PC-3 (cell line): ENCODE measurements around the gene CD244. TPM values are rescaled to one million over a fixed set of nuclear protein-coding genes. Genes with fewer than 3 reads are reported as not detected.

Experiments used
- ATAC-seq: fragments of 200-7000 bp; cut with Tn5 transposase; 2 replicates; pipeline ENCODE4 v1.9.1; 2020; ENCODE audit warnings: mild to moderate bottlenecking, moderate library complexity
- BruUV-seq: library from RNA; stranded (reverse); fragments of 400-500 nt; replicated peaks from 2 replicates; lab custom pipeline; 2021; lab: Mats Ljungman, UMichigan
- CTCF ChIA-PET: fragments of 300-600 bp; sonication (Branson Sonifier 250); formaldehyde crosslinking; loops from one replicate; lab custom pipeline; 2022; ENCODE audit warnings: antibody characterized with exemption; lab: Charles Lee
- POLR2A ChIA-PET: fragments of 300-600 bp; sonication (Branson Sonifier 250); formaldehyde crosslinking; loops from one replicate; lab custom pipeline; 2022; ENCODE audit warnings: antibody characterized with exemption; ENCODE audit not compliant: unreplicated experiment; lab: Charles Lee
- DNase-seq: peaks from one replicate; pipeline ENCODE4 v3.0.0-alpha.2; 2015
- H2AFZ ChIP-seq: fragments of 300-600 bp; sonication (generic); 2 replicates; pipeline ENCODE4 v1.6.0; 2016; ENCODE audit warnings: antibody characterized with exemption, low read length
- H3F3A ChIP-seq: fragments of 300-600 bp; sonication (generic); one replicate; pipeline ENCODE4 v1.6.0; 2017; ENCODE audit warnings: antibody characterized with exemption, low read length, control low read depth, mild to moderate bottlenecking; ENCODE audit not compliant: unreplicated experiment
- H3K27ac ChIP-seq: fragments of 300-600 bp; sonication (generic); 2 replicates; pipeline ENCODE4 v1.5.1; 2016; ENCODE audit warnings: mild to moderate bottlenecking, low read length
- H3K27me3 ChIP-seq: fragments of 300-600 bp; sonication (generic); 2 replicates; pipeline ENCODE4 v1.6.1; 2016; ENCODE audit warnings: low read length, mixed read lengths
- H3K36me3 ChIP-seq: fragments of 300-600 bp; sonication (generic); 2 replicates; pipeline ENCODE4 v1.6.1; 2016; ENCODE audit warnings: low read depth, mixed run types, low read length, mixed read lengths
- H3K4me1 ChIP-seq: fragments of 300-600 bp; sonication (generic); 2 replicates; pipeline ENCODE4 v1.5.1; 2016; ENCODE audit warnings: low read length; ENCODE audit not compliant: insufficient read depth
- H3K4me2 ChIP-seq: fragments of 300-600 bp; sonication (generic); 2 replicates; pipeline ENCODE4 v1.6.0; 2016; ENCODE audit warnings: low read length
- H3K4me3 ChIP-seq: fragments of 300-600 bp; sonication (generic); 2 replicates; pipeline ENCODE4 v1.5.1; 2016; ENCODE audit warnings: mild to moderate bottlenecking, low read length, mixed read lengths
- H3K79me2 ChIP-seq: fragments of 300-600 bp; sonication (generic); 2 replicates; pipeline ENCODE4 v1.6.1; 2017; ENCODE audit warnings: low read length, mixed read lengths
- H3K9ac ChIP-seq: fragments of 300-600 bp; sonication (generic); 2 replicates; pipeline ENCODE4 v1.6.0; 2016; ENCODE audit warnings: mild to moderate bottlenecking, low read length
- H3K9me2 ChIP-seq: fragments of 300-600 bp; sonication (generic); replicated peaks from 2 replicates; pipeline ENCODE4 v1.6.1; 2016; ENCODE audit warnings: mixed run types, low read length, mixed read lengths
- H3K9me3 ChIP-seq: fragments of 300-600 bp; sonication (generic); 2 replicates; pipeline ENCODE4 v1.6.1; 2016; ENCODE audit warnings: low read length, mixed read lengths
- H4K20me1 ChIP-seq: fragments of 300-600 bp; sonication (generic); 2 replicates; pipeline ENCODE4 v1.6.1; 2016; ENCODE audit warnings: low read length, mixed read lengths
- CTCF ChIP-seq: fragments of 300-600 bp; sonication (generic); conservative IDR thresholded peaks from 2 replicates; pipeline ENCODE4 v1.5.1; 2017; ENCODE audit warnings: antibody characterized with exemption, low read depth, mild to moderate bottlenecking, low read length
- EZH2 ChIP-seq: fragments of 300-600 bp; sonication (generic); IDR thresholded peaks from one replicate; pipeline ENCODE4 v1.6.1; 2017; ENCODE audit warnings: antibody characterized with exemption, mild to moderate bottlenecking, low read length; ENCODE audit not compliant: unreplicated experiment
- EZH2phosphoT487 ChIP-seq: fragments of 300-600 bp; sonication (generic); IDR thresholded peaks from 2 replicates; pipeline ENCODE4 v1.6.1; 2018; ENCODE audit warnings: mild to moderate bottlenecking, antibody characterized with exemption, low read length, borderline replicate concordance
- intact Hi-C: fragments of 100-400 bp; cut with micrococcal nuclease; formaldehyde crosslinking; loops from 2 replicates; pipeline ENCODE4 v1.9.0; 2023
- total RNA-seq: library from RNA; depleted of rRNA; stranded (reverse); fragments of >200 nt; gene quantifications from 2 replicates; pipeline ENCODE4 v1.2.3, GENCODE V29; 2014

The CD244 gene
- total RNA-seq, 1 experiment from 2014 or later, result not detected

- BruUV-seq, result no TSS peak
- ChIA-PET CTCF (interaction anchor here (0.7 to 2.3 kb wide), 6 partner anchors 28 to 155 kb away, joined by 3 to 14 read pairs (median 5); partner anchors contain the start of genes CD244 and ITLN2), POLR2A (no interaction called here)
- no peaks in the 10 kb centered on the region for H3K27me3 ChIP-seq
- H3K4me3 ChIP-seq, result no peak overlapping the region
- ATAC-seq (no peak), DNase-seq (peak; percentile 77)
- TF ChIP-seq CTCF (peak; percentile 94), EZH2phosphoT487 (no peak)
- H4K20me1 ChIP-seq, result no peaks in the 10 kb centered on the region
- no peak overlapping the region for H3K27ac ChIP-seq
- peaks cover 22% of the 10 kb centered on the region for H3K4me1 ChIP-seq
- H3F3A ChIP-seq, result no peaks in the 10 kb centered on the region
- H3K79me2 ChIP-seq, result no peaks in the 10 kb centered on the region
- H3K9ac ChIP-seq, result no peak overlapping the region
- no peaks in the 10 kb centered on the region for H3K36me3 ChIP-seq
- H3K4me2 ChIP-seq, result no peak overlapping the region
- no peaks in the 10 kb centered on the region for H3K9me3 ChIP-seq
- H3K9me2 ChIP-seq, result no peaks in the 10 kb centered on the region
- intact Hi-C loops, result loop anchor here (1.0 to 2.0 kb wide), 3 partner anchors 116 to 264 kb away; partner anchors contain the start of gene KLHDC9
- no peak overlapping the region for H2AFZ ChIP-seq
These were observed 27.6 kb downstream of the CD244 start for GRCh38 chr1:160834945-160835565.

GRCh38 chr1:160830321-160831153 is 32.1 kb downstream of the CD244 start:
- H4K20me1 ChIP-seq, result no peaks in the 10 kb centered on the region
- POLR2A ChIA-PET, result no interaction called here
- H3K4me2 ChIP-seq, result no peak overlapping the region
- H3K27ac ChIP-seq, result no peak overlapping the region
- H2AFZ ChIP-seq, result 0 out of 2 replicates have a peak overlapping the region, but pooled peaks have one; percentile 12
- H3K4me1 ChIP-seq, result peaks cover 43% of the 10 kb centered on the region
- CTCF ChIA-PET, result no interaction called here
- no peak overlapping the region for H3K4me3 ChIP-seq
- H3K36me3 ChIP-seq, result no peaks in the 10 kb centered on the region
- H3K9me3 ChIP-seq, result no peaks in the 10 kb centered on the region
- no peak for TF ChIP-seq EZH2
- TF ChIP-seq EZH2phosphoT487, result no peak
- peak; percentile 98 for TF ChIP-seq CTCF
- intact Hi-C loops, result loop anchor here (1.0 to 2.0 kb wide), 3 partner anchors 50 to 155 kb away; no protein-coding TSS in a partner anchor
- H3K9ac ChIP-seq, result no peak overlapping the region
- peak; percentile 93 for DNase-seq
- no peaks in the 10 kb centered on the region for H3K9me2 ChIP-seq
- no peaks in the 10 kb centered on the region for H3K27me3 ChIP-seq
- no TSS peak for BruUV-seq
- no peaks in the 10 kb centered on the region for H3F3A ChIP-seq
- peak; percentile 60 for ATAC-seq
- no peaks in the 10 kb centered on the region for H3K79me2 ChIP-seq

GRCh38 chr1:160829766-160830165 is 32.9 kb downstream of the CD244 start:
- BruUV-seq, result no TSS peak
- Histone ChIP-seq H3K27ac (no peak overlapping the region), H3K4me1 (peaks cover 46% of the 10 kb centered on the region), H3F3A (no peaks in the 10 kb centered on the region), H3K9me3 (no peaks in the 10 kb centered on the region), H2AFZ (0 out of 2 replicates have a peak overlapping the region, but pooled peaks have one; percentile 12), H3K9ac (no peak overlapping the region), H3K4me2 (no peak overlapping the region), H3K9me2 (no peaks in the 10 kb centered on the region), H3K27me3 (no peaks in the 10 kb centered on the region), H4K20me1 (no peaks in the 10 kb centered on the region), H3K79me2 (no peaks in the 10 kb centered on the region), H3K4me3 (no peak overlapping the region), H3K36me3 (no peaks in the 10 kb centered on the region)
- DNase-seq, result no peak
- ChIA-PET POLR2A (no interaction called here), CTCF (no interaction called here)
- ATAC-seq, result no peak
- TF ChIP-seq CTCF (no peak), EZH2phosphoT487 (no peak)
- intact Hi-C loops, result loop anchor here (1.0 to 2.0 kb wide), 3 partner anchors 49 to 154 kb away; no protein-coding TSS in a partner anchor
